Measurements from ENCODE around the gene VRK1. TPM values are rescaled to one million over a fixed set of nuclear protein-coding genes. Genes with fewer than 3 reads are reported as not detected.
A peak's percentile ranks its signal among the peaks of the same experiment; 100 is the strongest.

The VRK1 gene
- total RNA-seq, 1 experiment from 2014 or later, result 166 TPM

DNA sequence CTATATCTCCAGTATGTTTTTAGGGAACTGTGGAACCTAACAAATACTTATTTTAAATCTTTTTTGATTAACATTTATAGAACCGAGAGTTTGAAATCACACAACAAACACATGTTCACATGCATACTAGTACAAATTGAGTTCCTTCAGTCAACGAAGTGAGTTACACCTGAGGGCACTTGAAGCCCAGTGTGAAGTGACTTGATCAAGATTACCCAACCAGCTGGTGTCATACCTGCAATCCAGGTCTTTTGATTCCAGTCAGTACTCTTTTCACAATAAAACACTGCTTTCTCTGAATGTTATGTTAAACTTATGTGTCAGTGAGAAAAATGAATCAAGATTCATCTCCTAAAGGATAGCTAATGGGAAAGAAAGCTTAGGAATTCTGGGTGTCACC is 35.2 kb downstream of the VRK1 start:
- no peak for DNase-seq
- H3K79me2 ChIP-seq (ENCODE audit: low read length), result peaks cover 97% of the 10 kb centered on the region
- H3K36me3 ChIP-seq (ENCODE audit: insufficient read depth, low read length), result peaks cover 66% of the 10 kb centered on the region
- no peaks in the 10 kb centered on the region for H3K27me3 ChIP-seq (ENCODE audit: low read length)
- H3K9ac ChIP-seq (ENCODE audit: low read length), result no peak overlapping the region
- H4K20me1 ChIP-seq (ENCODE audit: insufficient read depth, low read depth, low read length), result no peaks in the 10 kb centered on the region
- H3K4me3 ChIP-seq (ENCODE audit: low read length), result no peak overlapping the region
- H3K4me2 ChIP-seq (ENCODE audit: low read depth, low read length, poor library complexity, severe bottlenecking), result no peak overlapping the region
- H3K27ac ChIP-seq (ENCODE audit: low read length), result no peak overlapping the region
- H2AFZ ChIP-seq (ENCODE audit: low read length), result no peak overlapping the region
- H3K9me2 ChIP-seq (replicated peaks; ENCODE audit: insufficient read depth, low read length), result no peaks in the 10 kb centered on the region
- no peaks in the 10 kb centered on the region for H3K4me1 ChIP-seq (ENCODE audit: low read length)
- peaks cover 7% of the 10 kb centered on the region for H3K9me3 ChIP-seq (ENCODE audit: low read length)

DNA sequence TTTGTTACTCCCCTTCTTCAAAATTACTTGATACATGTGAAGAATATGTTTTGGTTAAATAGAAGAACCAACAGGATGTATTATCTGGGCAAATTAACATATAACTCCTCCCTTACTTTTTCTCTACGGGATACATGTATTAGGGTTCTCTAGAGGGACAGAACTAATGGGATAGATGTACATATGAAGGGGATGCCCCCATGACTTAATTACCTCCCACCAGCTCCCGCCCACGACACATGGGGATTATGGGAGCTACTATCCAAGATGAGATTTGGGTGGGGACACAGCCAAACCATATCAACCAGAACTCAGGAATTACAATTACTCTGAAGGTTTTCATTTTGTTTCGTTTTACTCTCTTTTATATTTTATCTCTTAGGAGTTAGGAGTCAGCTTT is 41.3 kb downstream of the VRK1 start:
- Histone ChIP-seq H3K27me3 (ENCODE audit: low read length) (no peaks in the 10 kb centered on the region), H3K4me3 (ENCODE audit: low read length) (no peak overlapping the region), H3K4me2 (ENCODE audit: low read depth, low read length, poor library complexity, severe bottlenecking) (no peak overlapping the region), H4K20me1 (ENCODE audit: insufficient read depth, low read depth, low read length) (no peaks in the 10 kb centered on the region), H3K9me2 (replicated peaks; ENCODE audit: insufficient read depth, low read length) (no peaks in the 10 kb centered on the region), H2AFZ (ENCODE audit: low read length) (no peak overlapping the region), H3K27ac (ENCODE audit: low read length) (no peak overlapping the region), H3K9me3 (ENCODE audit: low read length) (no peaks in the 10 kb centered on the region), H3K79me2 (ENCODE audit: low read length) (peaks cover 90% of the 10 kb centered on the region), H3K36me3 (ENCODE audit: insufficient read depth, low read length) (peaks cover 82% of the 10 kb centered on the region), H3K9ac (ENCODE audit: low read length) (no peak overlapping the region), H3K4me1 (ENCODE audit: low read length) (no peaks in the 10 kb centered on the region)
- DNase-seq, result no peak

- H3K4me3 ChIP-seq (ENCODE audit: low read length), result no peak overlapping the region
- H3K79me2 ChIP-seq (ENCODE audit: low read length), result peaks cover 90% of the 10 kb centered on the region
- H3K4me1 ChIP-seq (ENCODE audit: low read length), result peaks cover 3% of the 10 kb centered on the region; the same call in 1 of the 2 replicates
- H3K27ac ChIP-seq (ENCODE audit: low read length), result no peak overlapping the region
- no peaks in the 10 kb centered on the region for H3K9me2 ChIP-seq (replicated peaks; ENCODE audit: insufficient read depth, low read length)
- no peak overlapping the region for H2AFZ ChIP-seq (ENCODE audit: low read length)
- no peaks in the 10 kb centered on the region for H3K9me3 ChIP-seq (ENCODE audit: low read length)
- H3K36me3 ChIP-seq (ENCODE audit: insufficient read depth, low read length), result peaks cover 74% of the 10 kb centered on the region
- no peak overlapping the region for H3K9ac ChIP-seq (ENCODE audit: low read length)
- no peak for DNase-seq
- H3K27me3 ChIP-seq (ENCODE audit: low read length), result no peaks in the 10 kb centered on the region
- no peaks in the 10 kb centered on the region for H4K20me1 ChIP-seq (ENCODE audit: insufficient read depth, low read depth, low read length)
- no peak overlapping the region for H3K4me2 ChIP-seq (ENCODE audit: low read depth, low read length, poor library complexity, severe bottlenecking)
Measured at GRCh38 chr14:96839251-96839650, 42.1 kb downstream of the VRK1 start.

- Histone ChIP-seq H3K4me1 (ENCODE audit: low read length) (peaks cover 8% of the 10 kb centered on the region), H3K9me2 (replicated peaks; ENCODE audit: insufficient read depth, low read length) (no peaks in the 10 kb centered on the region), H3K4me3 (ENCODE audit: low read length) (no peak overlapping the region), H3K9ac (ENCODE audit: low read length) (no peak overlapping the region), H4K20me1 (ENCODE audit: insufficient read depth, low read depth, low read length) (no peaks in the 10 kb centered on the region), H3K79me2 (ENCODE audit: low read length) (peaks cover 93% of the 10 kb centered on the region), H3K9me3 (ENCODE audit: low read length) (no peaks in the 10 kb centered on the region), H3K27me3 (ENCODE audit: low read length) (no peaks in the 10 kb centered on the region), H3K4me2 (ENCODE audit: low read depth, low read length, poor library complexity, severe bottlenecking) (no peak overlapping the region), H3K36me3 (ENCODE audit: insufficient read depth, low read length) (peaks cover 64% of the 10 kb centered on the region), H3K27ac (ENCODE audit: low read length) (no peak overlapping the region), H2AFZ (ENCODE audit: low read length) (no peak overlapping the region)
- no peak for DNase-seq
Measured at GRCh38 chr14:96843137-96843536, 46.0 kb downstream of the VRK1 start.

- H3K36me3 ChIP-seq (ENCODE audit: insufficient read depth, low read length), result peaks cover 52% of the 10 kb centered on the region
Measured at GRCh38 chr14:96844857-96845570, 47.8 kb downstream of the VRK1 start.

DNA sequence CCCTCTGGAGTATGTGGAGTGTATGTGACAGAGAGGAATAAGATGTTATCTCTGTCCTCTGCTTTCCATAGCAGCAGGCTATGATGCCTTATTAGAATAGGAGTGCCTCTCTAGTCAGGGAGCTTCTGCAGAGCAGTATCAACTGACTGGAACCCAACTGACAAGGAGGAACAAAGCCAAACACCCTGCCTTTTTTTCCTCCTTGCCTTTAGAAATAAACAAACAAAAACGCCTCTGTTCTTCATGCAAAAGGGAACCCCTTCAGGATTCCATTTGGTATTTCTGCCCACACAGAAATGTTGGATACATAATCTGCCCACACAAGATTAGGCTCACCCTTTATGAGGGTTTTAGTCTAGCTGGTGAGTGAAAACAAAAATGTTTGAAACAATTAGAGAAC is 50.3 kb downstream of the VRK1 start:
- DNase-seq, result no peak
- H3K27me3 ChIP-seq (ENCODE audit: low read length), result no peaks in the 10 kb centered on the region
- no peak overlapping the region for H3K9ac ChIP-seq (ENCODE audit: low read length)
- H3K27ac ChIP-seq (ENCODE audit: low read length), result no peak overlapping the region
- H3K36me3 ChIP-seq (ENCODE audit: insufficient read depth, low read length), result peaks cover 41% of the 10 kb centered on the region
- no peak overlapping the region for H2AFZ ChIP-seq (ENCODE audit: low read length)
- peaks cover 18% of the 10 kb centered on the region for H3K4me1 ChIP-seq (ENCODE audit: low read length)
- H3K4me3 ChIP-seq (ENCODE audit: low read length), result no peak overlapping the region
- no peaks in the 10 kb centered on the region for H3K9me3 ChIP-seq (ENCODE audit: low read length)
- H3K79me2 ChIP-seq (ENCODE audit: low read length), result peaks cover 84% of the 10 kb centered on the region
- no peaks in the 10 kb centered on the region for H4K20me1 ChIP-seq (ENCODE audit: insufficient read depth, low read depth, low read length)
- no peaks in the 10 kb centered on the region for H3K9me2 ChIP-seq (replicated peaks; ENCODE audit: insufficient read depth, low read length)
- no peak overlapping the region for H3K4me2 ChIP-seq (ENCODE audit: low read depth, low read length, poor library complexity, severe bottlenecking)

More at GRCh38 chr14:96844857-96845570, 47.8 kb downstream of the VRK1 start:
- DNase-seq, result no peak
- Histone ChIP-seq H2AFZ (ENCODE audit: low read length) (no peak overlapping the region), H3K27ac (ENCODE audit: low read length) (0 out of 2 replicates have a peak overlapping the region, but pooled peaks have one; percentile 6), H4K20me1 (ENCODE audit: insufficient read depth, low read depth, low read length) (no peaks in the 10 kb centered on the region), H3K4me1 (ENCODE audit: low read length) (peaks cover 8% of the 10 kb centered on the region), H3K79me2 (ENCODE audit: low read length) (peaks cover 89% of the 10 kb centered on the region), H3K9me2 (replicated peaks; ENCODE audit: insufficient read depth, low read length) (no peaks in the 10 kb centered on the region), H3K9ac (ENCODE audit: low read length) (no peak overlapping the region), H3K4me2 (ENCODE audit: low read depth, low read length, poor library complexity, severe bottlenecking) (no peak overlapping the region), H3K27me3 (ENCODE audit: low read length) (no peaks in the 10 kb centered on the region), H3K4me3 (ENCODE audit: low read length) (no peak overlapping the region), H3K9me3 (ENCODE audit: low read length) (no peaks in the 10 kb centered on the region)

DNA sequence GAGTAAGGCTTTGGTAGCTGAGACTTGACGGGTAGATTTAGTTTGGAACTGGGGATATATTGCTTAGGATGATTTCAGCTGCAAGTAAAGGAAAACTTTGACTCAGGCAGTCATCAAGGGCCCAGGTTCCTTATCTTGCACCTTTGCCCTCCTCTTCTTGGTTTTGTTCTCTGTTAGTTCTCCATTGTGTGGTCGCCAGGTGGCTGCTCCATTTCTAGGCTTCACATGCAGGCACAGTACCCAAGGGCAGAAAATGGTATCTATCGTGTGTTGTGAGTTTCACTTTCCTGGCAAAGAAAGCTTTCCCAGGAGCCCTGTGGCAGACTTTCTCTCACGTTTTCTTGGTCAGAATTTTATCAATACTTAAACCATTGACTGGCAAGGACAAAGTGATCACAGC is 50.8 kb downstream of the VRK1 start:
- no peak for DNase-seq
- peaks cover 39% of the 10 kb centered on the region for H3K36me3 ChIP-seq (ENCODE audit: insufficient read depth, low read length)
- H3K4me1 ChIP-seq (ENCODE audit: low read length), result peaks cover 18% of the 10 kb centered on the region
- H3K4me2 ChIP-seq (ENCODE audit: low read depth, low read length, poor library complexity, severe bottlenecking), result no peak overlapping the region
- H3K9ac ChIP-seq (ENCODE audit: low read length), result no peak overlapping the region
- H2AFZ ChIP-seq (ENCODE audit: low read length), result no peak overlapping the region
- no peaks in the 10 kb centered on the region for H3K27me3 ChIP-seq (ENCODE audit: low read length)
- no peak overlapping the region for H3K27ac ChIP-seq (ENCODE audit: low read length)
- H4K20me1 ChIP-seq (ENCODE audit: insufficient read depth, low read depth, low read length), result no peaks in the 10 kb centered on the region
- no peaks in the 10 kb centered on the region for H3K9me2 ChIP-seq (replicated peaks; ENCODE audit: insufficient read depth, low read length)
- H3K4me3 ChIP-seq (ENCODE audit: low read length), result no peak overlapping the region
- H3K79me2 ChIP-seq (ENCODE audit: low read length), result peaks cover 83% of the 10 kb centered on the region
- no peaks in the 10 kb centered on the region for H3K9me3 ChIP-seq (ENCODE audit: low read length)

GRCh38 chr14:96849733-96850132 is 52.6 kb downstream of the VRK1 start:
- no peaks in the 10 kb centered on the region for H3K9me2 ChIP-seq (replicated peaks; ENCODE audit: insufficient read depth, low read length)
- peaks cover 56% of the 10 kb centered on the region for H3K36me3 ChIP-seq (ENCODE audit: insufficient read depth, low read length)
- H3K9ac ChIP-seq (ENCODE audit: low read length), result no peak overlapping the region
- no peak overlapping the region for H2AFZ ChIP-seq (ENCODE audit: low read length)
- no peak overlapping the region for H3K4me2 ChIP-seq (ENCODE audit: low read depth, low read length, poor library complexity, severe bottlenecking)
- H3K79me2 ChIP-seq (ENCODE audit: low read length), result peaks cover 80% of the 10 kb centered on the region
- H4K20me1 ChIP-seq (ENCODE audit: insufficient read depth, low read depth, low read length), result no peaks in the 10 kb centered on the region
- peaks cover 12% of the 10 kb centered on the region for H3K4me1 ChIP-seq (ENCODE audit: low read length)
- H3K9me3 ChIP-seq (ENCODE audit: low read length), result no peaks in the 10 kb centered on the region
- H3K27me3 ChIP-seq (ENCODE audit: low read length), result no peaks in the 10 kb centered on the region
- no peak overlapping the region for H3K4me3 ChIP-seq (ENCODE audit: low read length)
- no peak for DNase-seq
- H3K27ac ChIP-seq (ENCODE audit: low read length), result no peak overlapping the region
